H9 (cell line): Measurements from ENCODE around the gene SDK2. TPM values are rescaled to one million over a fixed set of nuclear protein-coding genes. Genes with fewer than 3 reads are reported as not detected.

Experiments
- DNase-seq: peaks from one replicate; pipeline ENCODE4 v3.0.0-alpha.2; 2017
- H2AFZ ChIP-seq: one replicate; pipeline ENCODE4 v1.6.1; 2013; ENCODE audit warnings: mild to moderate bottlenecking, low read length, control low read depth, moderate library complexity
- H2AK5ac ChIP-seq: 2 replicates; pipeline ENCODE4 v1.6.1; 2013; ENCODE audit warnings: low read length, control low read depth, mixed read lengths; ENCODE audit not compliant: insufficient read length
- H2BK120ac ChIP-seq: one replicate; pipeline ENCODE4 v1.6.1; 2013; ENCODE audit warnings: low read depth, mild to moderate bottlenecking, low read length, control low read depth, inconsistent platforms; ENCODE audit not compliant: poor library complexity, severe bottlenecking
- H2BK12ac ChIP-seq: 2 replicates; pipeline ENCODE4 v1.6.1; 2013; ENCODE audit warnings: low read length, control low read depth, mixed read lengths, low read depth; ENCODE audit not compliant: insufficient read length
- H2BK15ac ChIP-seq: 2 replicates; pipeline ENCODE4 v1.6.1; 2013; ENCODE audit warnings: low read depth, low read length, control low read depth
- H2BK20ac ChIP-seq: one replicate; pipeline ENCODE4 v1.6.1; 2013; ENCODE audit warnings: low read depth, mild to moderate bottlenecking, low read length, control low read depth, inconsistent platforms; ENCODE audit not compliant: poor library complexity, severe bottlenecking
- H2BK5ac ChIP-seq: 2 replicates; pipeline ENCODE4 v1.6.1; 2013; ENCODE audit warnings: low read length, control low read depth, mixed read lengths; ENCODE audit not compliant: insufficient read length
- H3K14ac ChIP-seq: 2 replicates; pipeline ENCODE4 v1.6.1; 2013; ENCODE audit warnings: low read length, control low read depth; ENCODE audit not compliant: insufficient read depth
- H3K18ac ChIP-seq: 2 replicates; pipeline ENCODE4 v1.6.1; 2013; ENCODE audit warnings: low read depth, mild to moderate bottlenecking, mixed read lengths, low read length, control low read depth; ENCODE audit not compliant: insufficient read length
- H3K23ac ChIP-seq: 2 replicates; pipeline ENCODE4 v1.6.1; 2013; ENCODE audit warnings: low read length, control low read depth, mixed read lengths, low read depth; ENCODE audit not compliant: insufficient read length
- H3K23me2 ChIP-seq: 2 replicates; pipeline ENCODE4 v1.6.1; 2013; ENCODE audit warnings: low read depth, mild to moderate bottlenecking, mixed read lengths, low read length, control low read depth; ENCODE audit not compliant: insufficient read length, poor library complexity, severe bottlenecking
- H3K27ac ChIP-seq: 2 replicates; pipeline ENCODE4 v1.5.1; 2013; ENCODE audit warnings: low read length, control low read depth, mixed read lengths, low read depth; ENCODE audit not compliant: insufficient read length
- H3K27me3 ChIP-seq: 2 replicates; pipeline ENCODE4 v1.6.1; 2013; ENCODE audit warnings: low read length, control low read depth, inconsistent platforms; ENCODE audit not compliant: insufficient read depth
- H3K4ac ChIP-seq: 2 replicates; pipeline ENCODE4 v1.6.1; 2013; ENCODE audit warnings: low read depth, mild to moderate bottlenecking, control low read depth, inconsistent platforms, low read length, moderate library complexity
- H3K4me1 ChIP-seq: 2 replicates; pipeline ENCODE4 v1.6.1; 2013; ENCODE audit warnings: low read length, control low read depth, inconsistent platforms; ENCODE audit not compliant: insufficient read depth
- H3K4me2 ChIP-seq: 2 replicates; pipeline ENCODE4 v1.6.1; 2013; ENCODE audit warnings: low read length, control low read depth, mixed read lengths; ENCODE audit not compliant: insufficient read length, insufficient read depth
- H3K56ac ChIP-seq: 2 replicates; pipeline ENCODE4 v1.6.1; 2013; ENCODE audit warnings: low read depth, mild to moderate bottlenecking, mixed read lengths, low read length, control low read depth; ENCODE audit not compliant: insufficient read length
- H3K79me1 ChIP-seq: 2 replicates; pipeline ENCODE4 v1.6.1; 2013; ENCODE audit warnings: low read depth, mild to moderate bottlenecking, moderate library complexity, low read length, control low read depth, inconsistent platforms; ENCODE audit not compliant: insufficient read depth, poor library complexity, severe bottlenecking
- H3K79me2 ChIP-seq: 2 replicates; pipeline ENCODE4 v1.6.1; 2013; ENCODE audit warnings: low read length, control low read depth, inconsistent platforms; ENCODE audit not compliant: insufficient read depth
- H3K9ac ChIP-seq: 2 replicates; pipeline ENCODE4 v1.6.1; 2013; ENCODE audit warnings: low read length, control low read depth, mixed read lengths; ENCODE audit not compliant: insufficient read length; ENCODE audit errors: extremely low read depth
- H3K9me3 ChIP-seq: one replicate; pipeline ENCODE4 v1.6.1; 2013; ENCODE audit warnings: low read depth, low read length, inconsistent platforms; ENCODE audit not compliant: control insufficient read depth
- H3T11ph ChIP-seq: one replicate; pipeline ENCODE4 v1.6.1; 2013; ENCODE audit warnings: mild to moderate bottlenecking, low read length, control low read depth, inconsistent platforms
- H4K20me1 ChIP-seq: one replicate; pipeline ENCODE4 v1.6.1; 2013; ENCODE audit not compliant: control insufficient read depth, insufficient read length, insufficient read depth
- H4K5ac ChIP-seq: 2 replicates; pipeline ENCODE4 v1.6.1; 2013; ENCODE audit warnings: low read depth, mild to moderate bottlenecking, mixed read lengths, low read length, control low read depth; ENCODE audit not compliant: insufficient read length
- H4K8ac ChIP-seq: replicated peaks from 2 replicates; pipeline ENCODE4 v1.6.1; 2013; ENCODE audit warnings: low read length, control low read depth, mixed read lengths, low read depth; ENCODE audit not compliant: insufficient read length
- H4K91ac ChIP-seq: 2 replicates; pipeline ENCODE4 v1.6.1; 2013; ENCODE audit warnings: low read depth, mild to moderate bottlenecking, moderate library complexity, mixed read lengths, low read length, control low read depth; ENCODE audit not compliant: insufficient read length
- H3K27ac Mint-ChIP-seq, 3 experiments: 2 replicates in 2 of 3; 3 replicates in 1 of 3; pipeline ENCODE4 v1.8.0; 2020 to 2021; ENCODE audit warnings: mixed read lengths in 3 of 3, mild to moderate bottlenecking in 1 of 3, moderate library complexity in 1 of 3
- H3K27me3 Mint-ChIP-seq: 2 replicates; pipeline ENCODE4 v1.8.0; 2021; ENCODE audit warnings: low read depth, mild to moderate bottlenecking, moderate library complexity, mixed read lengths
- H3K36me3 Mint-ChIP-seq, 3 experiments: 2 replicates in 2 of 3; 3 replicates in 1 of 3; pipeline ENCODE4 v1.8.0; 2020 to 2021; ENCODE audit warnings: low read depth in 3 of 3, mixed read lengths in 3 of 3; ENCODE audit not compliant: insufficient read depth in 1 of 3
- H3K4me1 Mint-ChIP-seq, 2 experiments: 2 replicates each; pipeline ENCODE4 v1.8.0; 2020; ENCODE audit warnings: mixed read lengths in 2 of 2
- H3K4me3 Mint-ChIP-seq, 2 experiments: 2 replicates in 1 of 2; 3 replicates in 1 of 2; pipeline ENCODE4 v1.8.0; 2020 to 2021; ENCODE audit warnings: mild to moderate bottlenecking in 2 of 2, mixed read lengths in 2 of 2, moderate library complexity in 1 of 2
- H3K9me3 Mint-ChIP-seq, 2 experiments: 2 replicates in 1 of 2; 3 replicates in 1 of 2; pipeline ENCODE4 v1.8.0; 2020; ENCODE audit warnings: mild to moderate bottlenecking in 2 of 2, mixed read lengths in 2 of 2, moderate library complexity in 1 of 2
- CTCF ChIP-seq: fragments of 200-600 bp; sonication (generic); conservative IDR thresholded peaks from 3 replicates; pipeline ENCODE4 v1.8.0; 2021; ENCODE audit warnings: antibody characterized with exemption, mild to moderate bottlenecking
- WGBS: extraction: QIAGEN DNeasy Blood & Tissue Kit; methylation state at CpG from one replicate; pipeline ENCODE4 v1.1.7; 2013; ENCODE audit warnings: missing lambda C conversion rate, low lambda C conversion rate, mixed read lengths; ENCODE audit not compliant: insufficient read length; ENCODE audit errors: extremely low coverage; 5-methylcytosine and 5-hydroxymethylcytosine counted together
- total RNA-seq: library from RNA; stranded (reverse); gene quantifications from 2 replicates; pipeline ENCODE4 v1.2.1, GENCODE V29; 2021

Gene SDK2
- total RNA-seq, 1 experiment from 2014 or later: 9.1 TPM

- Histone ChIP-seq H3K27me3 (no peaks in the 10 kb centered on the region), H3K79me1 (no peaks in the 10 kb centered on the region), H2BK12ac (no peak overlapping the region), H3K4me1 (no peaks in the 10 kb centered on the region), H2BK15ac (no peak overlapping the region), H3K9ac (no peak overlapping the region), H3K27ac (no peak overlapping the region), H2BK5ac (no peak overlapping the region), H2BK120ac (no peak overlapping the region), H3K23me2 (no peaks in the 10 kb centered on the region), H3K79me2 (no peaks in the 10 kb centered on the region), H3T11ph (no peak overlapping the region), H3K56ac (no peak overlapping the region), H4K8ac (no peak overlapping the region), H2BK20ac (no peak overlapping the region), H3K4ac (no peak overlapping the region), H2AFZ (no peak overlapping the region), H2AK5ac (no peak overlapping the region), H3K23ac (no peak overlapping the region), H4K20me1 (no peaks in the 10 kb centered on the region), H3K9me3 (no peaks in the 10 kb centered on the region), H3K14ac (no peak overlapping the region), H3K18ac (no peak overlapping the region), H4K91ac (no peak overlapping the region), H4K5ac (no peak overlapping the region), H3K4me2 (no peak overlapping the region)
- no peak for TF ChIP-seq CTCF
- Mint-ChIP-seq H3K9me3 (no peaks in the 10 kb centered on the region; a peak in 1 of 5 replicates), H3K27ac (no peak overlapping the region), H3K4me1 (peaks cover 9 to 22% of the 10 kb centered on the region in 2 experiments), H3K27me3 (peaks cover 2% of the 10 kb centered on the region), H3K36me3 (no peaks in the 10 kb centered on the region; a peak in 1 of 7 replicates), H3K4me3 (no peak overlapping the region)
- no peak for DNase-seq
- no CpG with 5 or more reads among the region's 15 CpGs for WGBS
Measured at GRCh38 chr17:73524941-73525679, 119.1 kb downstream of the SDK2 start.
